GM12891 (cell line): ENCODE measurements around the gene G3BP2.

Experiments
- POLR2A ChIP-seq: IDR thresholded peaks from 2 replicates; pipeline ENCODE4 v1.6.1; 2011; ENCODE audit warnings: low read depth, low read length, control low read depth
- POLR2AphosphoS5 ChIP-seq: IDR thresholded peaks from 2 replicates; pipeline ENCODE4 v1.6.1; 2011; ENCODE audit warnings: low read depth, low read length, control low read depth

GRCh38 chr4:75696581-75696980 lies 23.4 kb upstream of the G3BP2 start:
- TF ChIP-seq POLR2A (no peak), POLR2AphosphoS5 (no peak)
